Panc1 (cell line): ENCODE data around the gene FUT8. TPM values are rescaled to one million over a fixed set of nuclear protein-coding genes. Genes with fewer than 3 reads are reported as not detected.

Experiments
- ATAC-seq: fragments of 200-7000 bp; cut with Tn5 transposase; 2 replicates; pipeline ENCODE4 v1.9.1; 2020; ENCODE audit warnings: mild to moderate bottlenecking, moderate library complexity
- BruUV-seq: library from RNA; stranded (reverse); fragments of 400-500 nt; replicated peaks from 2 replicates; lab custom pipeline; 2021; lab: Mats Ljungman, UMichigan
- CTCF ChIA-PET: fragments of 300-600 bp; sonication (Branson Sonifier 250); formaldehyde crosslinking; loops from one replicate; lab custom pipeline; 2022; ENCODE audit warnings: antibody characterized with exemption; lab: Charles Lee
- POLR2A ChIA-PET: fragments of 300-600 bp; sonication (Branson Sonifier 250); formaldehyde crosslinking; loops from one replicate; lab custom pipeline; 2022; ENCODE audit warnings: antibody characterized with exemption; lab: Charles Lee
- DNase-seq: peaks from one replicate; pipeline ENCODE4 v3.0.0-alpha.2; 2010; ENCODE audit warnings: low read depth, low spot score
- H3K27ac ChIP-seq: 2 replicates; pipeline ENCODE4 v1.5.1; 2011; ENCODE audit warnings: mild to moderate bottlenecking, low read length, inconsistent platforms
- H3K27me3 ChIP-seq: fragments of 200-500 bp; sonication (Bioruptor generic); 2 replicates; pipeline ENCODE4 v1.6.0; 2014; ENCODE audit warnings: low read length, inconsistent platforms; ENCODE audit not compliant: control insufficient read depth, insufficient read depth
- H3K36me3 ChIP-seq: fragments of 200-500 bp; sonication (Bioruptor generic); 2 replicates; pipeline ENCODE4 v1.5.1; 2014; ENCODE audit warnings: inconsistent platforms, mild to moderate bottlenecking, low read length, moderate library complexity; ENCODE audit not compliant: control insufficient read depth, insufficient read depth
- H3K4me1 ChIP-seq: 2 replicates; pipeline ENCODE4 v1.5.1; 2011; ENCODE audit warnings: inconsistent platforms, mild to moderate bottlenecking, low read length, moderate library complexity; ENCODE audit not compliant: control insufficient read depth, insufficient read depth
- H3K4me3 ChIP-seq, 2 experiments: 2 replicates each; pipeline ENCODE4 v1.5.1; 2011 to 2012; ENCODE audit warnings: low read depth in 2 of 2, low read length in 2 of 2, mild to moderate bottlenecking in 2 of 2, inconsistent platforms in 1 of 2, moderate library complexity in 1 of 2
- H3K9me3 ChIP-seq: fragments of 200-500 bp; sonication (Bioruptor generic); 2 replicates; pipeline ENCODE4 v1.5.1; 2014; ENCODE audit warnings: low read depth, mild to moderate bottlenecking, inconsistent platforms, low read length, moderate library complexity; ENCODE audit not compliant: control insufficient read depth, insufficient read depth
- POLR2AphosphoS5 ChIP-seq: IDR thresholded peaks from 2 replicates; pipeline ENCODE4 v1.6.1; 2012; ENCODE audit warnings: mild to moderate bottlenecking, low read depth, low read length, moderate library complexity
- SIN3A ChIP-seq: IDR thresholded peaks from 2 replicates; pipeline ENCODE4 v1.6.1; 2012; ENCODE audit warnings: low read depth, mild to moderate bottlenecking, low read length, moderate library complexity, borderline replicate concordance; ENCODE audit not compliant: insufficient read depth
- TCF7L2 ChIP-seq: IDR thresholded peaks from 2 replicates; pipeline ENCODE4 v1.6.1; 2011; ENCODE audit warnings: mild to moderate bottlenecking, low read depth, low read length, inconsistent platforms
- in situ Hi-C: cut with HindIII; loops from 2 replicates; pipeline ENCODE4 v1.10.0; 2016; ENCODE audit warnings: low sequenced_read_pairs, low pct_unique_long_range_greater_than_20kb
- intact Hi-C: fragments of 100-400 bp; cut with micrococcal nuclease; formaldehyde crosslinking; loops from one replicate; pipeline ENCODE4 v1.10.0; 2022; ENCODE audit not compliant: unreplicated experiment
- total RNA-seq: library from RNA; stranded (reverse); gene quantifications from one replicate; pipeline ENCODE4 v1.2.1, GENCODE V29; 2021; ENCODE audit not compliant: unreplicated experiment
- TF ChIP-seq, protein P1 (sequence below): fragments of 450-650 bp; IDR thresholded peaks from 2 replicates; pipeline ENCODE4 v1.5.1; 2017; ENCODE audit warnings: mild to moderate bottlenecking
- TF ChIP-seq, protein P2 (sequence below), 2 experiments: IDR thresholded peaks; 2 replicates each; pipeline ENCODE4 v1.6.1; 2011 to 2012; ENCODE audit warnings: low read depth in 2 of 2, control low read depth in 1 of 2, low read length in 1 of 2, mild to moderate bottlenecking in 1 of 2, moderate library complexity in 1 of 2; ENCODE audit not compliant: insufficient read depth in 1 of 2

The FUT8 gene
- total RNA-seq, 1 experiment from 2014 or later = 31.4 TPM

DNA sequence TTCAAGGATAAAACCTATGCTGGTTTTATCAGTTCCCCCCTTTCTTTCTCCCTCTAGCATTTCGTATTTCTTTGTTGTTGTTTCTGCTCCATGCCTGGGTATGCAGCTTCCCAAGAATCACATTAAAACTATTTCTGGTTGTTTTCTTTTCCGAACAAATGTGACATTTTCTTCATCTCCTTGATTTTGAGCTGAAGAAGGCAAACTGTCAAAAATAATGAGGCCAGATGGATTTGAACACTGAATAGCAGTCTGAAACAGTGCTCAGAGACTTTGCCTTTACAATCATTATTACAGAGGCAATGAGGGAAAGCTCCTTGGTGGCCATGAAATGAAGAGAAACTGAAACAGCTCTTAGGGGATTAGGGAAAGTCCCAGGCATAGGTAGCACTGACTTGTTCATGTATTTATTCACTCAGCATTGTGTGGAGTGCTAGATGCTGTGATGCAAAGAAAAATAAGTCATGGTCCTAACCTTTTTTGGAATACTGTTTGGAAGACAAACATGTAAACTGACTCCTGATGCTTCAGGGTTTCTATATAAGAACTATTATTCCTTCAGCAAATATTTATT, 319.5 kb downstream of the FUT8 start:
- ATAC-seq (no peak), DNase-seq (no peak)
- TF ChIP-seq POLR2AphosphoS5 = no peak
- TF ChIP-seq TCF7L2 = no peak
- TF ChIP-seq SIN3A = no peak
- TF ChIP-seq, protein P1, sequence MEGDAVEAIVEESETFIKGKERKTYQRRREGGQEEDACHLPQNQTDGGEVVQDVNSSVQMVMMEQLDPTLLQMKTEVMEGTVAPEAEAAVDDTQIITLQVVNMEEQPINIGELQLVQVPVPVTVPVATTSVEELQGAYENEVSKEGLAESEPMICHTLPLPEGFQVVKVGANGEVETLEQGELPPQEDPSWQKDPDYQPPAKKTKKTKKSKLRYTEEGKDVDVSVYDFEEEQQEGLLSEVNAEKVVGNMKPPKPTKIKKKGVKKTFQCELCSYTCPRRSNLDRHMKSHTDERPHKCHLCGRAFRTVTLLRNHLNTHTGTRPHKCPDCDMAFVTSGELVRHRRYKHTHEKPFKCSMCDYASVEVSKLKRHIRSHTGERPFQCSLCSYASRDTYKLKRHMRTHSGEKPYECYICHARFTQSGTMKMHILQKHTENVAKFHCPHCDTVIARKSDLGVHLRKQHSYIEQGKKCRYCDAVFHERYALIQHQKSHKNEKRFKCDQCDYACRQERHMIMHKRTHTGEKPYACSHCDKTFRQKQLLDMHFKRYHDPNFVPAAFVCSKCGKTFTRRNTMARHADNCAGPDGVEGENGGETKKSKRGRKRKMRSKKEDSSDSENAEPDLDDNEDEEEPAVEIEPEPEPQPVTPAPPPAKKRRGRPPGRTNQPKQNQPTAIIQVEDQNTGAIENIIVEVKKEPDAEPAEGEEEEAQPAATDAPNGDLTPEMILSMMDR = no peak
- TF ChIP-seq, protein P2, sequence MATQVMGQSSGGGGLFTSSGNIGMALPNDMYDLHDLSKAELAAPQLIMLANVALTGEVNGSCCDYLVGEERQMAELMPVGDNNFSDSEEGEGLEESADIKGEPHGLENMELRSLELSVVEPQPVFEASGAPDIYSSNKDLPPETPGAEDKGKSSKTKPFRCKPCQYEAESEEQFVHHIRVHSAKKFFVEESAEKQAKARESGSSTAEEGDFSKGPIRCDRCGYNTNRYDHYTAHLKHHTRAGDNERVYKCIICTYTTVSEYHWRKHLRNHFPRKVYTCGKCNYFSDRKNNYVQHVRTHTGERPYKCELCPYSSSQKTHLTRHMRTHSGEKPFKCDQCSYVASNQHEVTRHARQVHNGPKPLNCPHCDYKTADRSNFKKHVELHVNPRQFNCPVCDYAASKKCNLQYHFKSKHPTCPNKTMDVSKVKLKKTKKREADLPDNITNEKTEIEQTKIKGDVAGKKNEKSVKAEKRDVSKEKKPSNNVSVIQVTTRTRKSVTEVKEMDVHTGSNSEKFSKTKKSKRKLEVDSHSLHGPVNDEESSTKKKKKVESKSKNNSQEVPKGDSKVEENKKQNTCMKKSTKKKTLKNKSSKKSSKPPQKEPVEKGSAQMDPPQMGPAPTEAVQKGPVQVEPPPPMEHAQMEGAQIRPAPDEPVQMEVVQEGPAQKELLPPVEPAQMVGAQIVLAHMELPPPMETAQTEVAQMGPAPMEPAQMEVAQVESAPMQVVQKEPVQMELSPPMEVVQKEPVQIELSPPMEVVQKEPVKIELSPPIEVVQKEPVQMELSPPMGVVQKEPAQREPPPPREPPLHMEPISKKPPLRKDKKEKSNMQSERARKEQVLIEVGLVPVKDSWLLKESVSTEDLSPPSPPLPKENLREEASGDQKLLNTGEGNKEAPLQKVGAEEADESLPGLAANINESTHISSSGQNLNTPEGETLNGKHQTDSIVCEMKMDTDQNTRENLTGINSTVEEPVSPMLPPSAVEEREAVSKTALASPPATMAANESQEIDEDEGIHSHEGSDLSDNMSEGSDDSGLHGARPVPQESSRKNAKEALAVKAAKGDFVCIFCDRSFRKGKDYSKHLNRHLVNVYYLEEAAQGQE (IDR thresholded peaks at IDR 0.05; ENCODE audit: insufficient read depth in 1 of 2, low read depth in 2 of 2, low read length in 1 of 2) = no peak
- Histone ChIP-seq H3K27ac (no peak overlapping the region), H3K4me3 (no peak overlapping the region), H3K27me3 (no peaks in the 10 kb centered on the region), H3K9me3 (no peaks in the 10 kb centered on the region), H3K36me3 (no peaks in the 10 kb centered on the region), H3K4me1 (no peaks in the 10 kb centered on the region)
- CTCF ChIA-PET = no interaction called here
- POLR2A ChIA-PET = no interaction called here
- intact Hi-C loops (no loop called here), in situ Hi-C loops (no loop called here)
- BruUV-seq = no TSS peak

DNA sequence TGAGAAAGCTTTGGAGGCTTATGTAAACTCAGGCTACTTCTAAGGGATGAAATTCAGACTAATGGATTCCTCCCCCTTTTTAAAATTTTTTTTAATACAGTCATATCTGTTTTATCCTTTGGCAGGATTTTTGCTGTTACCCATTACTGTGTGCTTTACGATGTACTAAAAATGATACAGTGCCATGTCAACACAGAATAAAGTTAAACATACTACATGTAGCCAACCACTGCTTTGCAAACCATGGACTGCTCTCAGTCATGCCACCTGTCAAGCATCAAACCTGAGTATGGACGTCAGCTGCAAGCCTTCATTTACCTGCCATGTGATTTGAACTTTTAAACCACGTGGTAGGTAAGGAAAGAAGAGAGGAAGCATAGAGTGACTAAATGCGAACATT, 325.8 kb downstream of the FUT8 start:
- no TSS peak for BruUV-seq

More for the DNA sequence above, 325.8 kb downstream of the FUT8 start:
- CTCF ChIA-PET = no interaction called here
- DNase-seq (no peak), ATAC-seq (no peak)
- Histone ChIP-seq H3K4me1 (no peaks in the 10 kb centered on the region), H3K9me3 (no peaks in the 10 kb centered on the region), H3K36me3 (no peaks in the 10 kb centered on the region), H3K27me3 (no peaks in the 10 kb centered on the region), H3K4me3 (no peak overlapping the region), H3K27ac (no peak overlapping the region)
- in situ Hi-C loops = no loop called here
- TF ChIP-seq TCF7L2 (no peak), POLR2AphosphoS5 (no peak), SIN3A (no peak)
- TF ChIP-seq, protein P2 (IDR thresholded peaks at IDR 0.05; ENCODE audit: insufficient read depth in 1 of 2, low read depth in 2 of 2, low read length in 1 of 2) = no peak
- TF ChIP-seq, protein P1 = no peak
- POLR2A ChIA-PET = no interaction called here
- intact Hi-C loops = no loop called here
